IPS DF 6.9 (cell line): ENCODE results near the gene RNF32.

Source experiments
- DNase-seq: peaks from one replicate; pipeline ENCODE4 v3.0.0-alpha.2; 2013; ENCODE audit warnings: low read depth, low spot score
- H3K27ac ChIP-seq: one replicate; pipeline ENCODE4 v1.5.1; 2013; ENCODE audit warnings: low read length, control low read depth
- H3K27me3 ChIP-seq: 2 replicates; pipeline ENCODE4 v1.6.1; 2013; ENCODE audit warnings: mild to moderate bottlenecking, low read length; ENCODE audit not compliant: control insufficient read depth, insufficient read depth
- H3K36me3 ChIP-seq: 2 replicates; pipeline ENCODE4 v1.6.1; 2013; ENCODE audit warnings: low read length; ENCODE audit not compliant: control insufficient read depth, insufficient read depth
- H3K4me1 ChIP-seq: 2 replicates; pipeline ENCODE4 v1.6.1; 2013; ENCODE audit warnings: low read length; ENCODE audit not compliant: control insufficient read depth, insufficient read depth
- H3K4me3 ChIP-seq: 2 replicates; pipeline ENCODE4 v1.5.1; 2013; ENCODE audit warnings: mild to moderate bottlenecking, low read length
- H3K9me3 ChIP-seq: 2 replicates; pipeline ENCODE4 v1.6.1; 2013; ENCODE audit warnings: low read length, inconsistent platforms; ENCODE audit not compliant: control insufficient read depth, insufficient read depth
- WGBS: extraction: QIAGEN DNeasy Blood & Tissue Kit; methylation state at CpG from one replicate; pipeline ENCODE4 v1.1.7; 2013; ENCODE audit warnings: mixed read lengths, missing lambda C conversion rate; ENCODE audit not compliant: insufficient read length, insufficient coverage; 5-methylcytosine and 5-hydroxymethylcytosine counted together

Gene RNF32

DNA sequence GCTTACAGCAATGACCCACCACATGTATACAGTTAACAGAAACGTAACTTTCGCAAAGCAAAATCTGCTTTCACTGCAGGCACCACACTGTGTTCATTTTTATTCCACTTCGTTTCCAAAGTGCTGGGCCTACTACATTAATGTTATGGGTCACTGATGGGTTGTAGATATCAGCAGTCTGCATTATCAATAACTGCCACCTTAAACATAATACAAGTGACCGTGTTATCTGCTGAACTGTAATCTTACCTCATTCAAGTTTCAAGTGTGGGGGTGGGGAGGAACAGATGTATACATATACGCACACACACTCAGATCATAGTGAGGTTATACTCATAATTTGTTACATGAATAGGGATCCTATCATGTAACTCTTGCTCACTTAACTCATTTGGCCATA is 21.1 kb downstream of the RNF32 start:
- Histone ChIP-seq H3K4me3 (no peak overlapping the region), H3K9me3 (no peaks in the 10 kb centered on the region), H3K36me3 (no peaks in the 10 kb centered on the region), H3K4me1 (peaks cover 1% of the 10 kb centered on the region; the same call in 1 of the 2 replicates), H3K27ac (no peak overlapping the region), H3K27me3 (no peaks in the 10 kb centered on the region)
- no CpG with 5 or more reads among the region's 5 CpGs for WGBS
- DNase-seq = no peak

DNA sequence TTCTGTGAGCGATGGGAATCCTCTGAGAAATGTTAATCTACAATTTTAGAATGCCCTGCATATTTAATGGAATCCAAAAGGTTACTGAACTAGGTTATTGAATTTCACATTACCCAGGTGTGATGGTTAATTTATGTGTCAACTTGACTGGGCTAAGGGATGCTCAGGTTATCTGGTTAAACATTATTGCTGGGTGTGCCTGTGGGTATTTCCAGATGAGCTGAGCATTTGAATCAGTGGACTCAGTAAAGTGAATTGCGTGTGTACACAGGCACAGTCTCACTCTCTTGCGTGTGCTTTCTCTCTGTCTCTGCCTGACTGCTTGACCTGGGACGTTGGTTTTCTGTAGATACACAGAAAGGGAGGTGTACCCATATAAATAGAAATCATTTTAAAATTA is 21.7 kb downstream of the RNF32 start:
- no peak for DNase-seq
- WGBS = no CpG with 5 or more reads among the region's 4 CpGs
- Histone ChIP-seq H3K27ac (no peak overlapping the region), H3K36me3 (no peaks in the 10 kb centered on the region), H3K27me3 (no peaks in the 10 kb centered on the region), H3K4me1 (peaks cover 1% of the 10 kb centered on the region; the same call in 1 of the 2 replicates), H3K9me3 (no peaks in the 10 kb centered on the region), H3K4me3 (no peak overlapping the region)

DNA sequence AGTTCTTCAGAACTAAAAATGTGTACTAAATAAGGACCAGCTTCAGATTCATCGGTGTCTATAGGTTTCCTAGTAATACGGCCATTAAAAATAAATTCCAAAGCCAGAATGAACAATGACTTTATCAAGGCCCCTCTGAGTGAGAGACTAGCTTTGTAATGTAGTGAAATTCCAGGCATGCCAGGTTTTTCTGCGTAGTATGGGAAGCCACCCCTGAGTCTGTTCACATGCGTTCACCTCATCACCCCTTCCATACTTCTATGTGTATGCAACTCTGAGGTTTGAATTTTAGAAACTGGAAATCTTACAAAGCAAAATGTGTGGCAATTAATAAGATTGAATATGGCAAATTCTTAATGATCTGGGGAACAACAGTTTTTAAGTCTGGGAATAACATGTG is 24.5 kb downstream of the RNF32 start:
- Histone ChIP-seq H3K27ac (no peak overlapping the region), H3K4me1 (peaks cover 1% of the 10 kb centered on the region), H3K4me3 (no peak overlapping the region), H3K27me3 (no peaks in the 10 kb centered on the region), H3K9me3 (no peaks in the 10 kb centered on the region), H3K36me3 (no peaks in the 10 kb centered on the region)
- no CpG with 5 or more reads among the region's 4 CpGs for WGBS
- no peak for DNase-seq

DNA sequence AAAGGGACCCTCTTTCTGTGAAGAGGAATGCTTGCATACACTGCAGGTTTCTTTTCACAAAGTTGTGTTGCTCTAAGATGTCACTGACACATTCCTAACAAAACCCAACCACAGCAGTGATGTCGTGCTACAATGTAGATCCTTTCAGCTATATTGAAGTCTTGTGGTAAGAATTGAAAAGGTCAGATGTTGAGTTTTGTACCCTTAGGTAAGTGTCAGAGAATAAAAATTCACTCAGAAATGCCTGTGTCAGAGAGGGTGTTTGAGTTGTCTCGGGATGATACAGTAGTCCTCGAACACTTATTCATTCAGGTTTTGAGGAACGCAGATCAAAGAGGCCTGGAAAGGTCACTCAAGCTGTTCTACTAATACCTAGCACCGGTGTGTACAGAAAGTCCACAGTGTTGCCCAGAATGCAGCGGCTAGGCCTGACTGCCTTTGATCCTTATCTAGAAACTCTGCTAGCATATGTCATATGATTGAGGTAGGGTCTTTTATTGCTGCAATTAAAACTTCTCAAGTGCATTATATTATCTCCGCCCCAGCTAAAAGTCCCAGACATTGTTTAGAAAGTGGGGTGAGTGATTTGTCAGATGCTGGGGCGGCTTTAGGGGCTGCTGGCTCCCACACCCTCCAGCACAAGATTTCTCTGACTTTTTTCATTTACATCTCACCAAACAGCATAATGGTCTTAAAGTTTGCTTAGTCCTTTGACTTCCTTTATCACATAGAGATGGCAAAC is 26.0 kb downstream of the RNF32 start:
- no CpG with 5 or more reads among the region's 8 CpGs for WGBS
- Histone ChIP-seq H3K36me3 (no peaks in the 10 kb centered on the region), H3K27ac (no peak overlapping the region), H3K27me3 (no peaks in the 10 kb centered on the region), H3K4me3 (no peak overlapping the region), H3K4me1 (peaks cover 1% of the 10 kb centered on the region), H3K9me3 (no peaks in the 10 kb centered on the region)
- DNase-seq = no peak

DNA sequence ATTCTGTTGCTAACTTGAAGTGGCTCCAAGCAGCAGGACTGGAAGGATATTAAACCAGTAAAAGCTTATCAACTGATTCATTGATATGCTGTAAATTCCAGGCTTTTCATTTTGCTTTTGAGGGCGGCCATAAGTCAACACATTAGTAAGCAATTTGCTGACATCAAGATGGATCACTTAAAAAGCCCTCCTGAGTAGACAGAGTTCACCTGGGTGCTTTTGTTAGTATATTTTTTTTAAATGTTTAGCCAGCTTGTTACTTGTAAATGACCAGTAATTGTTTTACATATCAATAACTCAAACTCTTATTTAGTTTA is 26.5 kb downstream of the RNF32 start:
- H3K27me3 ChIP-seq = no peaks in the 10 kb centered on the region
- H3K4me3 ChIP-seq = no peak overlapping the region
- DNase-seq = no peak
- no peak overlapping the region for H3K27ac ChIP-seq
- no peaks in the 10 kb centered on the region for H3K36me3 ChIP-seq
- peaks cover 1% of the 10 kb centered on the region for H3K4me1 ChIP-seq
- no peaks in the 10 kb centered on the region for H3K9me3 ChIP-seq
- no CpG with 5 or more reads among the region's 1 CpG for WGBS

DNA sequence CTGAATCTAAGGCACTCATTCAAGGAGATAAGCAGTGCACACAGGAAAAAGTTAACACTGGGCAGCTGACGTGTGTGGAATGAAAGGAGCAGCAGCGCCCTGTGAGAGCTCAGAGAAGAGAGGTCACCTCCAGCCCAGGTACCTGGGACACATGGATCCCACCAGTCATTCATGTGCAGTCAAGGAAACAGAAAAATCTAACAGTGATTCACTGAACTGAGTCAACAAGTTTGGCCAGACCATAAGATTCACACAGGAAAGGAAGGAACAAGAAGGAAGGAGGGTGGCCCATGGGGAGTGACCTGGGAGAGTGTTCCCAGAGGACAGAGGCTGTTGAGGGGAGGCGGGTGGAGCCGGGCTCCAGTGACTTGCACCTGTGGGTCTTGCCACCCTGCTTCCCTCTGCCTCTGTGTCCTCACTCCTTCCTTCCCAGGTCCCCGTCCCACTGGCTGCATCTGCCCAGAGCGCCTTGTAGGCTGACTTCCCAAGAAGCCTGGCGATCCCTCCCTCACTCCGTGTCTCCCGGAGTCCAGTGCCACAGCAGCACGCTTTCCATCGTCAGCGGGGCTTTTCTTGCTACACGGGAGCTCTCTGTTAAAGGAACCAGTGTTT is 27.7 kb downstream of the RNF32 start:
- Histone ChIP-seq H3K27me3 (no peaks in the 10 kb centered on the region), H3K36me3 (no peaks in the 10 kb centered on the region), H3K27ac (no peak overlapping the region), H3K4me3 (no peak overlapping the region), H3K9me3 (no peaks in the 10 kb centered on the region), H3K4me1 (peaks cover 1% of the 10 kb centered on the region)
- no peak for DNase-seq
- WGBS = no CpG with 5 or more reads among the region's 13 CpGs

DNA sequence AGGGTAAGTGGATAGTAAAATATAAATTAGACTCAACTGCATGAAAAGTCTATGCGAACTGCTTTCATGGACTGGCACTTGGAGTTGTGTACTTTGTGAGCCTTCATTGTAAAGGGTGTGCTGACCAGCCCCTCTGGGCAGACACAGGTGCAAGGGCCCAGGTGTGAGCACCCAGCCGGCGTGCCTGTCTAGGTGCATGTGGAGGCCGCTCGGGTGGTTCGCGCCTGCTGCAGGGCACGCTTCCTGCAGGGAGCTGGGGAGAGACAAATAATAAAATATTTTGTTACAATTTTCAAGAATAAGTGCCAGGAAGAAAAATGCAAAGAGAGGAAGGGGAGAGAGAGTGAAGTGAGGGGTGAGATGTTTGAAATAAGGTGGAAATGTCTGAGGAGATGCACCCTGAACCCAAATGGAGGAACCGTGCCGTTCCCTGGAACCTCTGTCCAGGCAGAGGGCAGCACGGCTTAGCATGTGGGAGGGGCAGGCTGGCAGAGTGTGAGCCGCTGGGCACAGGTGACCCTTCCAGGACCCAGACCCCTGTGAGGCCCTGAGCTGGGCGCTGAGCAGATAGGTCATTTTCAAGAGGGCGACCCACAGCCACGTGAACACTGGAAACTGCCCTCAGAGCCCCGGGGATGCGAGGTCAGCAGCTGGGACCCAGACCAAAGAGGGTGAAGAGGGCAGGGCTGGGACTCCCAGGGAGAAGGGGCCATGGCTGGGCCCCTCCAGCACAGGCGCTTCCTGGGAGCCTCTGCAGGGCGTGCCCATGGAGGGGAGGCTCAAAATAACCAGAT is 28.7 kb downstream of the RNF32 start:
- DNase-seq = no peak
- 100% methylated on average over 1 of the region's 19 CpGs for WGBS
- Histone ChIP-seq H3K27me3 (no peaks in the 10 kb centered on the region), H3K4me3 (no peak overlapping the region), H3K4me1 (peaks cover 1% of the 10 kb centered on the region), H3K9me3 (no peaks in the 10 kb centered on the region), H3K36me3 (no peaks in the 10 kb centered on the region), H3K27ac (no peak overlapping the region)

DNA sequence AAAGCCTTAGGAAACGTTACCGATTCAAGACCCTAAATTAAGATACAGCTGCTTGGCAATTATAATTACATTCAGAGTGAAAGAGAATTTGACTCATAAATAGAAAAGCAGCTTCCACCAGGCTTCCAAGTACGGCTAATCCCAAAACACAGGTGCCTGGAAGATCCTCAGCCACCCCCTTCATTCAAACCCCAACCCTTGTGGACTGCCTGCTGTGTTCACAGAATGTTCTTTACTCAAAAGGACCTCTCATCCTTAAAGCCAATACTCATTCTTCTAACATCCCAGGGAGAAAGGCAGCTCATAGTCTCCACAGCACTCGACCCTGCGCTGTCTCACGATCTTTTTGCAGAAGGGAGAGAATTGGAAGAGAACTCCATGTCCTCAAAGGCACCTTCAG is 32.9 kb downstream of the RNF32 start:
- Histone ChIP-seq H3K4me1 (no peaks in the 10 kb centered on the region; the same call in 1 of the 2 replicates), H3K27me3 (no peaks in the 10 kb centered on the region), H3K27ac (no peak overlapping the region), H3K4me3 (no peak overlapping the region), H3K36me3 (0 out of 2 replicates have a peak, but pooled peaks cover 5% of the 10 kb centered on the region), H3K9me3 (no peaks in the 10 kb centered on the region)
- no peak for DNase-seq
- no CpG with 5 or more reads among the region's 6 CpGs for WGBS

DNA sequence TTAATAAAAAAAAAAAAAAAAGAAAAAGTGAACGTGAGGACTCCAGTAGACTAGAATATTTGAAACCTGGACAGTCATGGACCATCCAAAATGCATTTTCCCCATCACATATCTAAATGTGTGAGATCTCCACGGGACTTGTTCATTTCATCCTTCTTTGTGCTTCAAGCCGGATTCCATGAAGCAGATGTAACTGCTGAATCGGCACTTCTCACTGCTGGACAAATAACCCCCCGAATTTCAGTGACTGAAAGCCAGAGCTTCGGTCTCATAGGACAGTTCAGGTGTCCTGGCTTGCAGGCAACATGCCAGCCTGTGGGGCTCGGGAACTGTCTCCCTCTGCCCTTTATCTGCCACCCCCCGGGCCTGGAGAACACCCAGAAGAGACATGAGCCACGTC is 33.3 kb downstream of the RNF32 start:
- H3K4me3 ChIP-seq = no peak overlapping the region
- WGBS = no CpG with 5 or more reads among the region's 9 CpGs
- H3K9me3 ChIP-seq = no peaks in the 10 kb centered on the region
- H3K27ac ChIP-seq = no peak overlapping the region
- H3K4me1 ChIP-seq = no peaks in the 10 kb centered on the region; the same call in 1 of the 2 replicates
- H3K27me3 ChIP-seq = no peaks in the 10 kb centered on the region
- 0 out of 2 replicates have a peak, but pooled peaks cover 5% of the 10 kb centered on the region for H3K36me3 ChIP-seq
- DNase-seq = no peak

DNA sequence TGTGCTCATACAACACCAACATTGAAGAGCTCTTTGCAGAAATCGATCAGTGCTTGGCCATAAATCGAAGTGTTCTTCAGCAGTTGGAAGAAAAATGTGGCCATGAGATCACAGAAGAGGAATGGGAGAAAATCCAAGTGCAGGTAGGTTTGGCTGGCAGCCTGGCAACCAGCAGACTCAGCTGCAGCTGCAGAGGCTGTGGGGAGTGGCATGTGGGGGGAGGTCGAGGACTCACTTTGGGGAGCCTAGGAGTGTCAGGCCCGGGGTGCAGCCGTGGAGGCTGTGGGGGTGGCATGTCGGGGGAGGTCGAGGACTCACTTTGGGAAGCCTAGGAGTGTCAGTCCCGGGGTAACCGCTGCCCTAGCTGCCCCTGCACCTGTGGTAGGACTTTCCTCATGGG is 35.1 kb downstream of the RNF32 start:
- no peak overlapping the region for H3K27ac ChIP-seq
- H3K4me3 ChIP-seq = no peak overlapping the region
- H3K9me3 ChIP-seq = no peaks in the 10 kb centered on the region
- DNase-seq = no peak
- no peaks in the 10 kb centered on the region for H3K27me3 ChIP-seq
- no peaks in the 10 kb centered on the region for H3K4me1 ChIP-seq
- WGBS = no CpG with 5 or more reads among the region's 9 CpGs
- 0 out of 2 replicates have a peak, but pooled peaks cover 5% of the 10 kb centered on the region for H3K36me3 ChIP-seq
